Sciatic nerve (tissue), 2 donors: ENCODE data around the gene BCR. TPM values are rescaled to one million over a fixed set of nuclear protein-coding genes. Genes with fewer than 3 reads are reported as not detected.

Source experiments
- ATAC-seq: fragments of 200-7000 bp; cut with Tn5 transposase; one replicate; pipeline ENCODE4 v1.9.1; 2020; ENCODE audit warnings: mild to moderate bottlenecking, moderate library complexity
- DNase-seq: peaks from one replicate; pipeline ENCODE4 v3.0.0-alpha.2; 2020; ENCODE audit warnings: low spot score
- intact Hi-C: fragments of 100-400 bp; cut with DNase I; formaldehyde crosslinking; loops from one replicate; pipeline ENCODE4 v1.14.2; 2022
- total RNA-seq: library from RNA; stranded (reverse); fragmentation: NEBNext Ultra II Directional; extraction: Animal tissue kit (Norgen Biotek cat#: 25700); gene quantifications from one replicate; pipeline ENCODE4 v1.2.1, GENCODE V29; 2021
- donor health status: DM: no; HTN: no; CAD: no.
- donor health status: DM: no; HTN: no; CAD: no.

Gene BCR
- total RNA-seq, 1 donor from 2014 or later: 101 TPM

DNA sequence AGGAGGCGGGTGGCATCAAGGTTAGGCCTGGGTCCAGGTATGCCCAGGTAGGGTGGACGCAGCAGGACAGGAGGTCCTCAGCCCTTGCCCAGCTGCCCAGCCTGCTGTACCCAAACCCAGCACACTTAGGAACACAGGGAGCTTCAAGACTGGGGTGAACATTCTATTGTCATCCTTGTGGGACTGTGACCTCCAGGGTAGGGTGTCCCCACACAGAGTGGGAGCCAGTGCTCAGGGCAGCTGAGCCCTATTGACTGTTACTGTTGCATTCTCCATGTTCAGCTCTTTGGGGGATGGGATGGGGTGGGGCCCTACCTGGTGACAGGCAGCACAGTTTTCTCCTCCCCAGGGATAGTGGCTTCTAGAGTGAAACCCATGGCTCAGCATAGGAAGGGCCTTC is 106.0 kb downstream of the BCR start:
- DNase-seq: no peak
- no peak for ATAC-seq
- intact Hi-C loops: no loop called here

DNA sequence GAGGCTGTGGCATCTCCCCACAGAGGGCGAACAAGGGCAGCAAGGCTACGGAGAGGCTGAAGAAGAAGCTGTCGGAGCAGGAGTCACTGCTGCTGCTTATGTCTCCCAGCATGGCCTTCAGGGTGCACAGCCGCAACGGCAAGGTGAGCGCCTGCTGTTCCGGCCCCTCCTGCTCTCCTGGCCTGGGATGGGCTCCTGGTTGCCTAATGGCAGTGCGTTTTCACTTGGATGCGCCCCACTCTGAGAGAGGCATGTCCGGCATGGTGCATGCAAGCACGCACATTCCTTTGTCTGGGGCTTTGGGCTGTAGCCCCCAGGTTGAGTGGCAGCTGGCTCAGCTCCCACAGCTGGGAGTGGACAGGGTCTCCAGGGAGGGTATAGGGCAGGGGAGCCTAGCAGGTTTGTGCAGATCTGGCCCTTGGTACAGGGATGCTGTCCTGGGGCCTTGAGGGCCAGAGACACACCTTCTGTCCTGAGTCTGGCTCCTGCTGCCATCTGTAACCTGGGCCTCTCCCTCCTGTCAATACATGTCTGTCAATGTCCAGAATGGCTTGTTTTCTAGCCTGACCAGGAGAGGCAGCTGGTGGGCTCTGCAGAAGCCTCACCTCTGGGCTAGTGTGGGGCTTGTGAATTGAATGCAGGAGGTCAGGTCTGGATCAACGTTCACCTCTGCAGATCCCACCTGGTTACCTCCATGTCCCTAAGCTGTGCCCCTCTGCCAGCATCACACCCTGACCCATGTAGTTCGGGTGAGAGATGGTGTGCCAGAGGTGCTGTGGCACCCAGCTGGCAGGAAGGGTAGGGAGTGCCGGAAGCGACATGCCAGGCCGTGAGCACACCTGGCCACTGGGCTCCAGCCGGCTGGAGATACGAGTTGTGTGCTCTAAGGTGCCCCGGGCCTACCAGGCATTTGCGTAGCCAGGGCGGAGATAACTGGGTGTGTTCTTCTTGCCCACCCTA is 107.1 kb downstream of the BCR start:
- intact Hi-C loops: no loop called here
- ATAC-seq (no peak), DNase-seq (no peak)

DNA sequence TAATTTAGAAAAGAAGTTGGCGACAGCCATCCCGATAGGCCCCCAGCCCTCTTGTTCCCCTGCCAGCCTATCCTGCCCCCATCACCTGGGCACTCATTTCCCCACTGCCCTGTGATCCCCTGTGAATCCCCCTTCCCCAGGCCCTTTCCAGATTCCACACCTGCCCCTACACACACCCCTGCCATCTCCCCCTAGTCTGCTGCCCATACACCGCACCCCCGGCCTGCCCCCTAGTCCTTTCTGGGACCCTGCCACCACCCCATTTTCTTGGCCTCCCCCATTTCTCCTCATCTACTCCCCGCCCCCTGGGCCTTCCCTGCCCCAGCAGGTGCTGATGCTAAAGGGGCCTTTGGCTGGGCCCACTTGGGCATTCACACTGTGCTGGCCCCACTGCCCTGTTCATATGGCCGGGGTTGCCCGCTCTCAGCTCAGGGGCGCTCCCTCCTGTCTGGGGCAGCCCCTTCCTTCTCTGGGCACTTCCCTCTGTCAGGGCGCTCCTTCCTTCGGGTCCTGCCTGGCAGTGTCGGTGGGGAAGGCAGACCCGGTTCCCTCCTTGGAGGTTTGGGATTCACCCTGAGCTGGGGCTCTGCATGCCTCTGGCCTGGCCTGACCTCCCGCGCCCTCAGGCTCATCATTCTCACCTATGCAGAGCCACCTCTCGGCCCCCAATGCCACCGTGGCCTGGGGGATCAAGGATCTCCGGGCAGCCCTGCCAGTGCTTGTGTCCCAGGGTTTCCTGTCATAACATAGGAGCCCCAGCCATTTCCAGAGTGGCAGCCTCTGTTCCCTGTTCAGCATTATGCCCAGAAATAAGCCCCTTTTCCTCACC is 108.2 kb downstream of the BCR start:
- no peak for DNase-seq
- intact Hi-C loops: no loop called here
- ATAC-seq: no peak

DNA sequence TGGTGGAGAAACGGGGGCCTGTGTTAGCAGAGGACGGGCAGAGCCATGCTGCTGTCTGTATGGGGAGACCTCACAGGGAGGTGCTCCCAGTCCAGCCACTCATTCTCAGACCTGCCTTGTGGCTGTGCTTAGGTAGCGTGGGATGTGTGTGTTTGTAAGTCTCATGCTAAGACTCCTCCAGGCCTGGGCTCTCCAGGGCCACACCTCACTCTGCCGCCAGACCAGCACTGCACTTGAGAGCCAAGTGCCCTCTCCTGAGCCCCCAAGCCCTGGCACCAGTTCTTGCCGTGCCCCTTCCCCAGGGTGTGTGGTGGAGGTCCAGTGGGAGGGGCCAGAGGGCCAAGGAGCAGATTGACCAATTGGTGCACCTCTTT is 108.8 kb downstream of the BCR start:
- no peak for ATAC-seq
- no peak for DNase-seq
- intact Hi-C loops: no loop called here

DNA sequence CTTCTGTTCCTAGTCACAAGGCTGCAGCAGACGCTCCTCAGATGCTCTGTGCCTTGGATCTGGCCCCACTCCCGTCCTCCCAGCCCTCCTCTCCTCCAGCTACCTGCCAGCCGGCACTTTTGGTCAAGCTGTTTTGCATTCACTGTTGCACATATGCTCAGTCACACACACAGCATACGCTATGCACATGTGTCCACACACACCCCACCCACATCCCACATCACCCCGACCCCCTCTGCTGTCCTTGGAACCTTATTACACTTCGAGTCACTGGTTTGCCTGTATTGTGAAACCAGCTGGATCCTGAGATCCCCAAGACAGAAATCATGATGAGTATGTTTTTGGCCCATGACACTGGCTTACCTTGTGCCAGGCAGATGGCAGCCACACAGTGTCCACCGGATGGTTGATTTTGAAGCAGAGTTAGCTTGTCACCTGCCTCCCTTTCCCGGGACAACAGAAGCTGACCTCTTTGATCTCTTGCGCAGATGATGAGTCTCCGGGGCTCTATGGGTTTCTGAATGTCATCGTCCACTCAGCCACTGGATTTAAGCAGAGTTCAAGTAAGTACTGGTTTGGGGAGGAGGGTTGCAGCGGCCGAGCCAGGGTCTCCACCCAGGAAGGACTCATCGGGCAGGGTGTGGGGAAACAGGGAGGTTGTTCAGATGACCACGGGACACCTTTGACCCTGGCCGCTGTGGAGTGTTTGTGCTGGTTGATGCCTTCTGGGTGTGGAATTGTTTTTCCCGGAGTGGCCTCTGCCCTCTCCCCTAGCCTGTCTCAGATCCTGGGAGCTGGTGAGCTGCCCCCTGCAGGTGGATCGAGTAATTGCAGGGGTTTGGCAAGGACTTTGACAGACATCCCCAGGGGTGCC is 109.8 kb downstream of the BCR start:
- intact Hi-C loops: no loop called here
- ATAC-seq (peak; percentile 87), DNase-seq (peak; percentile 82)

DNA sequence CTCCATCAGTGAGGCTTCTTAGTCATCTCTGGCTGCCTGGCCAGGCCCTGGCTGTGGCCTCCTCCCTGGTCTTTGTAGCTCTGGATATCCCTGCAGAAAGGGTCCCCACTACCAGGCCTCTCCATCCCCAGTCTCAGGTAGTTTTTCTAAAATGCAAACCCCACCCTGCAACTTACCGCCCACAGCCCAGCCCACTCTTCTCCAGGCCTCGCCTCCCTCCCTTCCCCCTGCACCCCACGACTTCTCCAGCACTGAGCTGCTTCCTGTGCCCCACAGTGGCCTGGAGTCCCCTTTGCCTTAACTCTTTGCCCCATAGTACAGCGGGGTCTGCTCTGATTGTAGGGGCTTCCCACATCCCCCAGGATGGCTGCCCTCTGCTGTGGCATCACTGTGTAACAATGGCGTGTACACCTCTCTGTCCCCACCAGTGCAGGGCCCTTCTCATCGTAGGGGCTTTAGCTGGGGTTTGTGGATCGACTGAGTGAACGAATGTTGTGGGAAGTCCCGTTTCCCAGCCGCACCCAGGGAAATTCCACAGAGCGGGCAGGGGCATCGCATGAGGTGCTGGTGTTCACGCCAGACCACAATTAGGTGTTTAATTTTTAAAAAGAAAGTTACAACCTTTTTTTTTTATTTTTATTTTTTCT is 111.6 kb downstream of the BCR start:
- intact Hi-C loops: no loop called here
- no peak for DNase-seq
- ATAC-seq: no peak

DNA sequence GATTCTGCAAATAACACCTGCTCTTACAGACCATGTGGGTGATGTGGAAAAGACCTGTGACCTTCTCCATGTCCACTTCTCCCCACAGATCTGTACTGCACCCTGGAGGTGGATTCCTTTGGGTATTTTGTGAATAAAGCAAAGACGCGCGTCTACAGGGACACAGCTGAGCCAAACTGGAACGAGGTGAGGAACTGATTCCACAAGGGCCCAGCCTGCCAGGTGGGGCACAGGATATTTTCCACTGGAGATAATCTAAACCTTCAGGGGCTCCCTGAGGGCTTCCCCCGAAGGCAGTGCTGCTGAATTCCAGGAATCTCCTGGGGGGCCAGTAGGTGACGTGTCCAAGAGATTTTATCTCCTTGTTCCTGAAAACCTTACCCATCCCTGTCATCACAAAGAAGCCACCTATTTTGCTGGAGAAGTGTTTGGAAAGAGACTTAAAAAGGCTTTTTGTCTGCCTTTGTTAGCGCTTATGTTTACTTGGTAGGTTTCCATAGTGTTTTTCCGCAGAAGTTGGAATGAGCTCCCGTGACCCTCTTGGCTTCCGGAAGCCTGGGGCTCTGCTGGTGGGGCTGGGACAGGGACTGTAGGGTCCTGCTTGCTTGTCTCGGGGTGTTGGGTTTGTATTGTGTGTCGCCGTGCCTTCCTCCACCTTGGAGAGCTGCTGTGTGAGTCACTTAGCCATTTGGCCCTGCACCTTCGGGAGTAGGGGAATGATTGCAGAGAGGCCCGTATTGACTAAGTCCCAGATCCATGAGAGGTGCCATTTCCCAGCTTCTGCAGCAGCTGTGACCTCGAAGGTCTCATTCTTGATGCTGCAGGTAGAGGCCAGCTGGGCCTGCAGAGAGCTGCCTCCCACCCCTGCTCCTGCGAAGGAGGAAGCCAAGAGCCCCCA is 112.4 kb downstream of the BCR start:
- DNase-seq (no peak), ATAC-seq (no peak)
- intact Hi-C loops: no loop called here

DNA sequence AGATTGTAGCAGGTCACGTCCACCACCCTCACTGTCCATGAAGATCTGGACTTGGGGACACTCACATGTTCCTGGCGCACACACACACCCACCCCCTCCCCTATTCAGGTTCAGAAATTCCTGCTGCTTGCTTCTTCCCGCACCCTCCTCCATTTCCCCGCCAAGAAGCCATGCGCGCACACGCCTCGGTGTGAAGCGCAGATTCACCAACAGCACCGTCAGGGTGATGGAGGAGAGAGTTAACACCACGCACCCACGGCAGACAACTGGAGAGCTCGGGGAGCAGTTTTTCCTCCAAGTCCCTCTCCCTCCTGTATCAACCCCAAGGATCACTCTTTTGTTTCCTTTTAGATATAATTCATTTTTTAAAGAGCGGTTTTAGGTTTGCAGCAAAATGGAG is 113.4 kb downstream of the BCR start:
- intact Hi-C loops: no loop called here
- ATAC-seq: no peak

DNA sequence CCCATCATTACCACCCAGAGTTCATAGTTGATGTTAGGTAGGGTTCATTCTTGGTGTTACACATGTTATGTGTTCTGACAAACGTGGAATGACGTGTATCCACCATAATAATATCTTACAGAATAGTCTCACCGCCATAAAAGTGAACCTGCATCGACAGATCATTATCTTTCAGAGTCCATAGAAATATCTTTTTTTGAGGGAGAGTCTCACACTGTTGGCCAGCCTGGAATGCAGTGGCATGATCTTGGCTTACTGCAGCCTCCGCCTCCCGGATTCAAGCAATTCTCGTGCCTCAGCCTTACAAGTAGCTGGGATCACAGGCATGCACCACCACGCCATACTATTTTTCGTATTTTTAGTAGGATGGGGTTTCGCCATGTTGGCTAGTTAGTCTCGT is 113.9 kb downstream of the BCR start:
- DNase-seq (no peak), ATAC-seq (no peak)
- intact Hi-C loops: no loop called here

More for the DNA sequence above, 113.4 kb downstream of the BCR start:
- DNase-seq: no peak

DNA sequence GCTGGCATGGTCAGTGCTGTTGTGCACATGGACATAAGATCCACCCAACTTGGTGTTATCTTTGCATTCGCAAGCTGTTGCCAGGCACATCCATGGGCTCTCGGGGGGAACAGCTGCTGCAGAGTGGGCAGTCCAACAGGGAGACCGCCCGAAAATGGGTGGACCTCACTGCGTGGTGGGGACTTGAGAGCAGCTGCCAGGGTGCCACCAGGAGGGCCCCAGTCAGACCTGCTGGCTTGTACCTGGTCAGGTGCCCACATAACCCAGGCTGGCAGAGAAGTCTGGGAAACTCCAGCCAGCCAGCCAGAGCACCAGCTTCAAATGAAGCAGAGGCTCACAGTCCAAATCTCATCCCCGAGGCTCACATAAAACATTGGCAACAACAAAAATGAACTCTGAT is 120.2 kb downstream of the BCR start:
- ATAC-seq: no peak
- DNase-seq: no peak
- intact Hi-C loops: no loop called here

DNA sequence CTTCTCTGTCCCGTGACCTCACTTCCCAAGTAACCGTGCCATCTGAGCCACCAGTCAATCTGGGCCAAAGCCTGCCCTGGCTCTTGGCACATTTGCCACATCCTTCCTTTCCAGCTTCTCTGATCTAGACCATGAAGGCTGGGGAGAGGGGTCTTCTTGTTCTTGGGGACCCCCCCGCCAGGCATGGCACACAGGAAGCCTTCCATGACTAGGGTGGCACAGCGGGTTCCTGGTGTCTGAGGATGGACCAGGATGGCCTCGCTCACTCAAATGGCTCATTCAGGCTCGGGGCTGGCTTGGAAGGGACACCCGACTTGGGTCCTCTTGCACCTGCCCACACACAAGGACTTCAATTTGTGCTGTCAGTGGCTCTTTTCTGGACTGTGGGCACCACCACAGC is 121.3 kb downstream of the BCR start:
- ATAC-seq (no peak), DNase-seq (no peak)
- intact Hi-C loops: no loop called here

DNA sequence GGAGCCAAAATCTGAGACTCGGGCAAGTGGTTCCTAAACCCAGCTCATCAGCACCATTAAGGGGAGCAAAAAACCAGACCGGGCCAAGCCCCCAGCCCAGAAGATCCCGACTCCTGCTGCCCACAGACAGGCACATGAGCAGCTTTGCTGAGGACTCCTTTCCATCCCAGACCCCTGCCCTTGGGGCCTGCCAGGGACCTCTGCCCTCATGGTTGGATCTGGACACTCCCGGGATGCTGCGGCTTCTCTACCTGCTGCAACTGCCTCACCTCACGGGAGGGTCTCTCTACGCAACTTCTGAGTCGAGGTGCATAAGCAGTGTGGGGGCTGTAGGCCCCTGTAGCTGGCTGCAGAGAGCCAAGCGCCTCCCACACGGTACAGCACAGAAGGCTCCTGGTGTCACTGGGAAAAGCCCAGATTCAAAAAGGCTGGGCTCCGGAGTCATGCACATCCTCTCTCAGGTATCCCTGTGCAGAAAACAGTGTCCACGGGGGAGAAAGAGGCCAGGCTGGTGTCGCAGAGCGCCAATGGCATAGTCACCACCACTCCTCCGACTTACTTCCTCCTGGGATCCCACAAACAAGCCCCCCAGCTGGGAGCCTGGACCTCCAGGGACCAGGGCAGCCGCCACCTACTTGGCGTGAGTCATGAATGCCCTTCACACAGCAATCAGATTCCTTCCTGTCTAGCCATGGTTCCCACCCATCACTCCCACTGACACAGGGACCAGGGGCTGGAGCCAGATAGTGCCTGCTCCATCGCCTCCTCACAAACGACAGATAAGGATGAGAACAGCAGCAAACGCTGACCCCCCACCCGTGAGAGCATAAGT is 122.1 kb downstream of the BCR start:
- intact Hi-C loops: no loop called here
- DNase-seq: peak; percentile 54
- ATAC-seq: no peak

DNA sequence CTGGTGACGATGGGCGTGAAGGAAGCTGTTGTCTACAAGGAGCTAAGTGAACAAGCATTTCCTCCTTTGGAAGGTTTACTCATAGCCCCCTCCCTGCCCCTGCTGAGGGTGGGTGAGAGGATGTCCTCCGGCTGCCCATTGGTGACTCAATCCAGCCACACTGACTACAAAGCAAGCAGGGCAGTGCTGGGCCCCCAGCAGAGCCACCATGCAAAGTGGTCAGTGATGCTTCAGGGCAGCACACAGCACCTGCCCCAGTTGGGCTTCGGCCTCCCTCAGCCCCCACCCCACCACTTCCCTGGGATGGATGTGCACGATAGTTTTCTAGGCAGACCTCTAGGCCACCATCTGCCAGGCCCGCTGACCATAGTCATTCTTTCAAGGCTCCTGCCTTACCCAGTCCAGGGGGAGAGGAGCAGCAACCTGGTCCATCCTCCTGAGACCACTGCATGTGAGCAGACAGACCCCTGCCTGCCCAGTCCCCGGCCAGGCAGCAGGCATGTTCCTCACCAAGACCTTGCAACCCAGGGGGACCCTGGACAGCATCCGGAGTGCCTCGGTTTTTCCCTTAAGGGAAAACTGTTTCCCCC is 125.1 kb downstream of the BCR start:
- ATAC-seq (peak; percentile 22), DNase-seq (peak; percentile 50)
- intact Hi-C loops: no loop called here

DNA sequence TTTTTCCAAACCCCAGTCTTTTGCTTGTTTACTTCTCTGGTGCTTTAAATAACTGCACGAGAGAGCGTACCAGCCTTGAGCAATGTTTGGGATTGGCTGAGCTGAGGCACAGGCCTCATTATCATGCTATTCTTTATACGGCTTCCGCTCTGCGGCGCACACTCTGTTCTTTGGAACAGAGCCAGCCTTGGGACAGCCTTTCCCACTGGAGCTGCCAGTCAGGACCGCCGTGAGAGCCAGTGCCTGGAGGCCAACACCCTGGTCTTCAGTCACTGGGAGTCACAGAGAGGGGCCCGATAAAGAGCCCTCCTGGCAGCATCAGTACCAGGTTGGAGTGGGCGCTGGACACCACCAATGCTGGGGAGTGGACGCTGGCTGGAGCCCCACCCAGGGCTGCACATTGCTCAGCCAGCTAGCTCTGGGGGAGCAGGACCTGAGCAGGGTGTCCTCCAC is 125.6 kb downstream of the BCR start:
- no peak for DNase-seq
- intact Hi-C loops: no loop called here
- ATAC-seq: peak; percentile 80

DNA sequence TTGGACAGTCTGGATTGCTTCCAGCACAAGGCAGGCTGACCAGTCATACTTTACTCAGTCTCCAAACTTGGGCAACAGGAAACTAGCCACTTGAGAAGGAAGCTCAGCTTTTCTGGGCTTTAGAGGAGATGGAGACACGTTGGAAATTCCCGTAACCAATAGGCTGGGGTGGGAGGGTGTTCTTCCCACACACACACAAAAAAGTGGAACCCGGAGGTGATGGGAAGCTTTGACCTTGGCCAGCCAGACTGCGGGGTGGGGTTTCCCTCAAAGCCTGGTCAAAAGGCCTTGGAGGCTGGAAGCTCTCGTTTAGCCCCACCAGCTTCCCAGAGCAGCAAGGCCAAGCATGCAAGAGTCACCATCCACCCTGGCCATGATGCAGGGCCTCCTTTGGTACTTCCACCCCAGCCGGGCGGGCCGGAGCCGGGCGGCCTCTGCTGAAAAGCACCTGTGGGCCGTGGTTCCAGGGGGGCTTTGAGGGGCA is 126.2 kb downstream of the BCR start:
- ATAC-seq: peak; percentile 40
- intact Hi-C loops: no loop called here
- DNase-seq: no peak

DNA sequence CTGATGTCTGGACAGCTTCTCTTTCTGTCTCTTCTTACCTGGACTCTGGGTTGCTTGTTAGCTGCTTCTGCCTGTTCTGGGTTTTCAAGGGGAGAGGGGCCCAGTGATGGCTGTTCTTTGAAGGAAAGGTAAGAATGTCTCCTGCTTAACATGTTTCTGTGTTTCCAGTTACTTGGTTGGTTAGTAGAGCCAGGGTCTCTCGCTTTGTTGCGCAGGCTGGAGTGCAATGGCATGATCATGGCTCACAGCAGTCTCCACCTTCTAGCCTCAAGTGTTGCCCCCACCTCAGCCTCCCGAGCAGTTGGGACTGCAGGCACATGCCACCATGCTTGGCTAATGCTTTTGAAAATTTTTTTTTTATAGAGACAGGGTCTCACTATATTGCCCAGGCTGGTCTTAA is 126.6 kb downstream of the BCR start:
- intact Hi-C loops: no loop called here
- ATAC-seq (no peak), DNase-seq (no peak)
